A549 (cell line): ENCODE measurements around the gene FAM53B. TPM values are rescaled to one million over a fixed set of nuclear protein-coding genes. Genes with fewer than 3 reads are reported as not detected.

Experiments
- ATAC-seq, 2 experiments: fragments of 200-7000 bp in 1 of 2; fragments of >200 bp in 1 of 2; cut with Nextera tagmentation in 1 of 2; cut with Tn5 transposase in 1 of 2; 3 replicates each; pipeline versions ENCODE4 v1.8.0 to v1.9.1; 2018 to 2020; ENCODE audit warnings: mild to moderate bottlenecking in 1 of 2, moderate library complexity in 1 of 2
- CTCF ChIA-PET: fragments of 300-600 bp; sonication (Branson Sonifier 250); formaldehyde crosslinking; extraction: SDS; loops from one replicate; lab custom pipeline; 2021; ENCODE audit warnings: antibody characterized with exemption, inconsistent platforms; lab: Yijun Ruan, JAX
- POLR2A ChIA-PET: fragments of 350-600 bp; formaldehyde crosslinking; extraction: SDS; loops from one replicate; lab custom pipeline; 2021; ENCODE audit warnings: antibody characterized with exemption, inconsistent platforms; lab: Yijun Ruan, JAX
- DNase-seq, 2 experiments: peaks; one replicate each; pipeline versions ENCODE4 v3.0.0 to v3.0.0-alpha.2; 2011 to 2016; ENCODE audit warnings: low read depth in 1 of 2, low spot score in 1 of 2
- FAIRE-seq: peaks from 2 replicates; lab custom pipeline; 2011; peaks lifted over from hg19 to GRCh38; lab: Jason Lieb, UNC
- H3K27ac ChIP-seq, 2 experiments: fragments of >200 bp; sonication (Bioruptor Twin); formaldehyde crosslinking; 3 replicates each; pipeline ENCODE4 v1.5.1; 2016 to 2017
- H3K4me1 ChIP-seq: fragments of >200 bp; sonication (Bioruptor Twin); formaldehyde crosslinking; 3 replicates; pipeline ENCODE4 v1.6.1; 2016
- H3K4me2 ChIP-seq: fragments of >200 bp; sonication (Bioruptor Twin); formaldehyde crosslinking; 3 replicates; pipeline ENCODE4 v1.6.1; 2016
- H3K4me3 ChIP-seq: fragments of >200 bp; sonication (Bioruptor Twin); formaldehyde crosslinking; 3 replicates; pipeline ENCODE4 v1.5.1; 2016
- H3K9me3 ChIP-seq: fragments of >200 bp; sonication (Bioruptor Twin); formaldehyde crosslinking; 3 replicates; pipeline ENCODE4 v1.6.1; 2016
- BHLHE40 ChIP-seq: IDR thresholded peaks from 2 replicates; pipeline ENCODE4 v1.6.1; 2012; ENCODE audit warnings: low read depth, low read length, inconsistent platforms
- CBX2 ChIP-seq: fragments of 200-600 bp; sonication (generic); IDR thresholded peaks from 2 replicates; pipeline ENCODE4 v1.6.1; 2016; ENCODE audit warnings: low read depth, mild to moderate bottlenecking, borderline replicate concordance
- CEBPB ChIP-seq, 2 experiments: fragments of >200 bp in 1 of 2; sonication (Bioruptor Twin) in 1 of 2; formaldehyde crosslinking in 1 of 2; IDR thresholded peaks; 2 replicates each; pipeline ENCODE4 v1.6.1; 2012 to 2016
- CHD4 ChIP-seq: fragments of 200-600 bp; sonication (generic); IDR thresholded peaks from 2 replicates; pipeline ENCODE4 v1.6.1; 2016; ENCODE audit warnings: antibody characterized with exemption, mild to moderate bottlenecking, borderline replicate concordance
- EHF ChIP-seq: fragments of 250-450 bp; sonication (Bioruptor Pico); IDR thresholded peaks from 2 replicates; pipeline ENCODE4 v1.5.0; 2020; ENCODE audit warnings: mild to moderate bottlenecking
- EHMT2 ChIP-seq: fragments of 200-600 bp; sonication (generic); IDR thresholded peaks from 2 replicates; pipeline ENCODE4 v1.6.1; 2016; ENCODE audit warnings: antibody characterized with exemption, low read depth, mild to moderate bottlenecking, moderate library complexity
- EP300 ChIP-seq, 2 experiments: fragments of >200 bp; sonication (Bioruptor Twin); formaldehyde crosslinking; IDR thresholded peaks; 2 replicates in 1 of 2; 3 replicates in 1 of 2; pipeline ENCODE4 v1.6.1; 2016 to 2017
- ESRRA ChIP-seq: fragments of 150-350 bp; IDR thresholded peaks from 2 replicates; pipeline ENCODE4 v1.6.1; 2014; ENCODE audit warnings: mild to moderate bottlenecking, low read length, borderline replicate concordance
- FOSB ChIP-seq: fragments of 250-450 bp; sonication (Bioruptor Pico); IDR thresholded peaks from 2 replicates; pipeline ENCODE4 v1.5.0; 2020; ENCODE audit warnings: mild to moderate bottlenecking, moderate library complexity
- FOXS1 ChIP-seq: fragments of 250-450 bp; sonication (Bioruptor Pico); IDR thresholded peaks from 2 replicates; pipeline ENCODE4 v1.5.0; 2020; ENCODE audit warnings: mild to moderate bottlenecking, moderate library complexity
- HOXB13 ChIP-seq: fragments of 250-450 bp; sonication (Bioruptor Pico); IDR thresholded peaks from 2 replicates; pipeline ENCODE4 v1.5.0; 2020; ENCODE audit warnings: low read depth, mild to moderate bottlenecking, moderate library complexity
- HOXB5 ChIP-seq: fragments of 250-450 bp; sonication (Bioruptor Pico); IDR thresholded peaks from 2 replicates; pipeline ENCODE4 v1.5.0; 2020; ENCODE audit warnings: mild to moderate bottlenecking, moderate library complexity
- JUN ChIP-seq, 2 experiments: fragments of >200 bp; sonication (Bioruptor Twin); formaldehyde crosslinking; IDR thresholded peaks; 2 replicates in 1 of 2; 3 replicates in 1 of 2; pipeline ENCODE4 v1.6.1; 2016 to 2017
- KDM1A ChIP-seq: fragments of 200-600 bp; sonication (generic); IDR thresholded peaks from 2 replicates; pipeline ENCODE4 v1.6.1; 2016; ENCODE audit warnings: low read depth, mild to moderate bottlenecking
- KDM5A ChIP-seq: fragments of 200-600 bp; sonication (generic); IDR thresholded peaks from 2 replicates; pipeline ENCODE4 v1.6.1; 2016; ENCODE audit warnings: antibody characterized with exemption, mild to moderate bottlenecking
- MAFK ChIP-seq: fragments of 450-650 bp; IDR thresholded peaks from 2 replicates; pipeline ENCODE4 v1.6.1; 2014; ENCODE audit not compliant: partially characterized antibody
- MYC ChIP-seq: IDR thresholded peaks from 2 replicates; pipeline ENCODE4 v1.6.1; 2012; ENCODE audit warnings: mild to moderate bottlenecking, inconsistent platforms, low read length, improper control_type of control experiment, borderline replicate concordance
- NR3C1 ChIP-seq: fragments of >200 bp; sonication (Bioruptor Twin); formaldehyde crosslinking; IDR thresholded peaks from 3 replicates; pipeline ENCODE4 v1.6.1; 2017
- POLR2A ChIP-seq: IDR thresholded peaks from 2 replicates; pipeline ENCODE4 v1.6.1; 2012; ENCODE audit warnings: mild to moderate bottlenecking, low read length
- POLR2AphosphoS2 ChIP-seq: conservative IDR thresholded peaks from 2 replicates; pipeline ENCODE4 v1.6.1; 2012; ENCODE audit warnings: low read length, improper control_type of control experiment, inconsistent platforms
- RAD21 ChIP-seq, 2 experiments: fragments of >200 bp in 1 of 2; sonication (Bioruptor Twin) in 1 of 2; formaldehyde crosslinking in 1 of 2; IDR thresholded peaks in 1 of 2; conservative IDR thresholded peaks in 1 of 2; 2 replicates in 1 of 2; 3 replicates in 1 of 2; pipeline ENCODE4 v1.6.1; 2012 to 2018; ENCODE audit warnings: inconsistent platforms in 1 of 2
- RCOR1 ChIP-seq: fragments of 150-350 bp; IDR thresholded peaks from 2 replicates; pipeline ENCODE4 v1.6.1; 2014; ENCODE audit warnings: antibody characterized with exemption, low read length, low read depth
- RFX5 ChIP-seq: fragments of 450-650 bp; IDR thresholded peaks from 2 replicates; pipeline ENCODE4 v1.7.1; 2014; ENCODE audit warnings: antibody characterized with exemption, mild to moderate bottlenecking, moderate library complexity
- SREBF2 ChIP-seq: fragments of 450-650 bp; IDR thresholded peaks from 2 replicates; pipeline ENCODE4 v1.6.1; 2014; ENCODE audit warnings: mild to moderate bottlenecking, moderate library complexity
- TFCP2L1 ChIP-seq: fragments of 250-450 bp; sonication (Bioruptor Pico); IDR thresholded peaks from 2 replicates; pipeline ENCODE4 v1.5.0; 2021; ENCODE audit warnings: mild to moderate bottlenecking
- TP53 ChIP-seq: fragments of 250-450 bp; sonication (Bioruptor Pico); IDR thresholded peaks from 2 replicates; pipeline ENCODE4 v1.5.0; 2021; ENCODE audit warnings: mild to moderate bottlenecking, moderate library complexity
- ZC3H11A ChIP-seq: fragments of 450-650 bp; IDR thresholded peaks from 2 replicates; pipeline ENCODE4 v1.6.1; 2014; ENCODE audit warnings: antibody characterized with exemption, mild to moderate bottlenecking
- ZNF302 ChIP-seq: fragments of 250-450 bp; sonication (Bioruptor Pico); IDR thresholded peaks from 2 replicates; pipeline ENCODE4 v1.9.0; 2021; ENCODE audit warnings: inconsistent platforms, mild to moderate bottlenecking, moderate library complexity
- WGBS: methylation state at CpG from one replicate; pipeline ENCODE4 v1.1.6; 2017; ENCODE audit errors: missing lambda C conversion rate; 5-methylcytosine and 5-hydroxymethylcytosine counted together
- polyA plus RNA-seq, 4 experiments: library from polyadenylated mRNA; depleted of rRNA in 3 of 4; stranded (reverse); fragments of >200 nt; fragmentation: RNase III in 1 of 4; extraction: RNeasy Plus Mini Kit Qiagen cat#74134 plus additional on column Dnase treatment in 1 of 4; gene quantifications; 2 replicates in 3 of 4; 3 replicates in 1 of 4; pipeline ENCODE4 v1.2.3, GENCODE V29; 2011 to 2017
- TF ChIP-seq, protein P1 (sequence below): fragments of >200 bp; sonication (Bioruptor Twin); formaldehyde crosslinking; IDR thresholded peaks from 2 replicates; pipeline ENCODE4 v1.6.1; 2016
- TF ChIP-seq, protein P2 (sequence below): fragments of 450-650 bp; IDR thresholded peaks from 2 replicates; pipeline ENCODE4 v1.6.1; 2014; ENCODE audit warnings: antibody characterized with exemption
- TF ChIP-seq, protein P3 (sequence below): fragments of 250-450 bp; sonication (Bioruptor Pico); IDR thresholded peaks from 2 replicates; pipeline ENCODE4 v1.5.0; 2020; ENCODE audit warnings: low read depth, mild to moderate bottlenecking, moderate library complexity

The FAM53B gene
- polyA plus RNA-seq, 2 of the 4 experiments (the other 2 are of a cell fraction), result 5.1 to 8.5 TPM

DNA sequence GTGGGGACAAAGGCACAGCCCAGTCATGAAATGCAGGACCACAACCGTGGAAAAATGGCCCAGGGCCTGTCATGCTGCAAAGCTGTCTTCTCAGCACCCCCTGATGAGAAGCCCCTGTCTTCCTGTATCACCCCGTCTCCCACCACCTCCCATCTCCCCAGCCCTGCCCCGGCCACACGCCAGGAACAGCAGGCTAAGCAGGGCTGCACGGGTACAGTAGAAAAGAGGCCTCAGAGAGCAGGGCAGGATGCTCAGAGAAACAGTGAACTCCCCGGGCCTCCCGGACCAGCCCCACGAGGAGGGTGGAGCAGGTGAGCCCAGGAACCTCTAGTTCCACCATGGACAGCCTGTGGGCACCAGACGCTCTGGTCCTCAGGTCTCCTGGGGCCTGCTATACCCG lies 77.7 kb downstream of the FAM53B start:
- ChIA-PET CTCF (interaction anchor here (0.7 to 0.9 kb wide), 2 partner anchors 22 to 28 kb away, joined by 3 read pairs; no protein-coding TSS in a partner anchor), POLR2A (no interaction called here)
- Histone ChIP-seq H3K4me3 (no peak overlapping the region), H3K27ac (no peak overlapping the region), H3K4me2 (no peak overlapping the region; the same call in 2 of the 3 replicates), H3K9me3 (no peaks in the 10 kb centered on the region), H3K4me1 (peaks cover 11% of the 10 kb centered on the region; the same call in 2 of the 3 replicates)
- ATAC-seq (no peak), FAIRE-seq (no peak), DNase-seq (no peak)
- WGBS, result 90% methylated on average over 6 of the region's 10 CpGs
- TF ChIP-seq HOXB5 (CRISPR knock-in tag), result no peak
- TF ChIP-seq MAFK, result no peak
- TF ChIP-seq NR3C1, result no peak
- TF ChIP-seq EHMT2, result no peak
- TF ChIP-seq, protein P1, sequence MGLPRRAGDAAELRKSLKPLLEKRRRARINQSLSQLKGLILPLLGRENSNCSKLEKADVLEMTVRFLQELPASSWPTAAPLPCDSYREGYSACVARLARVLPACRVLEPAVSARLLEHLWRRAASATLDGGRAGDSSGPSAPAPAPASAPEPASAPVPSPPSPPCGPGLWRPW, result no peak
- TF ChIP-seq, protein P2, sequence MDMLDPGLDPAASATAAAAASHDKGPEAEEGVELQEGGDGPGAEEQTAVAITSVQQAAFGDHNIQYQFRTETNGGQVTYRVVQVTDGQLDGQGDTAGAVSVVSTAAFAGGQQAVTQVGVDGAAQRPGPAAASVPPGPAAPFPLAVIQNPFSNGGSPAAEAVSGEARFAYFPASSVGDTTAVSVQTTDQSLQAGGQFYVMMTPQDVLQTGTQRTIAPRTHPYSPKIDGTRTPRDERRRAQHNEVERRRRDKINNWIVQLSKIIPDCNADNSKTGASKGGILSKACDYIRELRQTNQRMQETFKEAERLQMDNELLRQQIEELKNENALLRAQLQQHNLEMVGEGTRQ, result no peak
- TF ChIP-seq ZNF302 (CRISPR knock-in tag), result no peak
- no peak for TF ChIP-seq POLR2AphosphoS2
- TF ChIP-seq FOXS1, result no peak
- no peak for TF ChIP-seq CBX2
- no peak for TF ChIP-seq EHF
- TF ChIP-seq MYC, result no peak
- TF ChIP-seq HOXB13, result no peak
- no peak for TF ChIP-seq POLR2A

DNA sequence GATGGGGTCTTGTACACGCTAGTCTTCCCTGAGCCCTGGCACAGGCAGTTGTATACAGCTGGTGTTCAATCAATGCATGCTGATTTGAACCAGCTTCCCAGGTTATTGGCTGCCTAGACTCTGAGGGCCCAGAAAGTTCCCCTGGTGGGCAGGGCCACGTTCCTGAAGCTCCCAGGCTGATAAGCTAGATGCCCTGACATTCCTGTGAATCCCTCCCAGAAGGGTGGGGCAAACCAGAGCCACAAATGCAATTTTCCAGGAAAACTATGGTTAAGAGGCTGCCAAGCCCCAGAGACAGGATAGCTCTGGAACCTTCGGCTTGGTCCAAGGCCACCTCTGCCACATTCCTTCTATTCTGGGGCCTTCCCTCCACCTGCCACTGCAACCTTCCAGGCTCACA lies 78.2 kb downstream of the FAM53B start:
- DNase-seq (no peak), FAIRE-seq (no peak), ATAC-seq (peak in 1 of 2 experiments; percentile 27; a peak in 3 of 6 replicates)
- H3K27ac ChIP-seq, result no peak overlapping the region
- no peak overlapping the region for H3K4me3 ChIP-seq
- ChIA-PET POLR2A (no interaction called here), CTCF (interaction anchor here (0.9 kb wide), 1 partner anchor 27 kb away, joined by 3 read pairs; no protein-coding TSS in a partner anchor)
- H3K9me3 ChIP-seq, result no peaks in the 10 kb centered on the region
- H3K4me2 ChIP-seq, result peak overlapping the region; percentile 25; the same call in 2 of the 3 replicates
- peaks cover 11% of the 10 kb centered on the region; the same call in 2 of the 3 replicates for H3K4me1 ChIP-seq
- no peak for TF ChIP-seq RCOR1
- TF ChIP-seq CHD4, result no peak
- no peak for TF ChIP-seq ZC3H11A
- no peak for TF ChIP-seq BHLHE40
- WGBS, result 82% methylated on average over 3 of the region's 3 CpGs

DNA sequence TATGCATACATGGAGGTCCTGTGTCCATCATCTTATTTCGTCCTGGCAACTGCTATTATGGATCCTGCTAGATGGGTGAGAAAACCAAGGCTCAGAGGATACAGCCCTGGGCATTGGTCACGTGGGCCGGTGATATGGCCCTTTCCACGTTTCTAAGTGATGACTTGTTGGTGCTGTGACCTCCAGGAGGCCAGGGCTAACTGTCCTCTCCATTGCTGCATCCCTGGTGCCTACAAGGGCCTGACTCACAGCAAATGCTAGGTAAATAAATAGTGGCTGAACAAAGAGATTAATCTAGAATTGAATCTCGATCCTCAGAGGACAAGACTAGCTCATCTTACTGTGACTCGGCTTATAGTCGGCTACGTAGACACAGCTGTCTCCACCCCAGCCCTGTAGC lies 78.6 kb downstream of the FAM53B start:
- POLR2A ChIA-PET, result no interaction called here
- no peak for TF ChIP-seq KDM1A
- no peak for TF ChIP-seq ESRRA
- TF ChIP-seq RAD21 (conservative IDR thresholded peaks at IDR 0.05 in 1 of 2, IDR thresholded peaks at IDR 0.05 in 1 of 2), result no peak
- TF ChIP-seq, all 56 proteins: peak for 0
- Histone ChIP-seq H3K4me1 (peaks cover 11% of the 10 kb centered on the region; the same call in 2 of the 3 replicates), H3K9me3 (no peaks in the 10 kb centered on the region), H3K4me2 (peak overlapping the region; percentile 25; the same call in 2 of the 3 replicates), H3K27ac (no peak overlapping the region), H3K4me3 (no peak overlapping the region)
- DNase-seq (peak in 1 of 2 experiments; percentile 25), FAIRE-seq (no peak), ATAC-seq (peak; percentile 15 to 32; a peak in 4 of 6 replicates)
- 61% methylated on average over 8 of the region's 8 CpGs for WGBS
- CTCF ChIA-PET, result no interaction called here

DNA sequence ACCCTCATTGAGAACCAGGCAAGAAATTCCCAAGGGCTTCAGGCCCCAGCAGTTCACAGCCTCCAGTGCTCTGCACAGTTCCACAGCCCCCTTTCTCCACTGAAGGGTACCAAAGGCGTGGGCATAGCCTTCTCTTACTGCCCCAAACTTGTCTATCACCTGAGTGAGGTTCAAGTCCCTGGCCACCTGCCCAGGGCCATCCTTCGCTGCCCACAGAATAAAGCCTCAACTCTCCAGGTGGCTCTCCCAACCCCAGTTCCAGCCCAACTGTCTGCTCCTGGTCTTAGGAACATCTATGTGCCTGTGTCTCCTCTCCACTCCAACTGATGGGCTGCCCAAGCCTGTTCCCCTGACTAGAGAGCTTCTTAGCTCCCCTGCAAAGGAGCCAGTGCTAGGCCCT lies 79.1 kb downstream of the FAM53B start:
- Histone ChIP-seq H3K4me3 (no peak overlapping the region), H3K9me3 (no peaks in the 10 kb centered on the region), H3K4me2 (no peak overlapping the region), H3K27ac (no peak overlapping the region), H3K4me1 (peaks cover 11% of the 10 kb centered on the region; the same call in 2 of the 3 replicates)
- DNase-seq, result no peak
- 50% methylated on average over 2 of the region's 2 CpGs for WGBS
- TF ChIP-seq TFCP2L1 (CRISPR knock-in tag) (no peak), POLR2A (no peak), FOXS1 (no peak), HOXB5 (CRISPR knock-in tag) (no peak), TP53 (CRISPR knock-in tag) (no peak), EP300 (IDR thresholded peaks at IDR 0.05) (no peak), JUN (IDR thresholded peaks at IDR 0.05) (no peak), SREBF2 (no peak), RFX5 (no peak), HOXB13 (no peak), ZNF302 (CRISPR knock-in tag) (no peak), FOSB (CRISPR knock-in tag) (no peak), KDM5A (no peak), CEBPB (IDR thresholded peaks at IDR 0.05) (no peak), BHLHE40 (no peak)
- TF ChIP-seq, protein P3, sequence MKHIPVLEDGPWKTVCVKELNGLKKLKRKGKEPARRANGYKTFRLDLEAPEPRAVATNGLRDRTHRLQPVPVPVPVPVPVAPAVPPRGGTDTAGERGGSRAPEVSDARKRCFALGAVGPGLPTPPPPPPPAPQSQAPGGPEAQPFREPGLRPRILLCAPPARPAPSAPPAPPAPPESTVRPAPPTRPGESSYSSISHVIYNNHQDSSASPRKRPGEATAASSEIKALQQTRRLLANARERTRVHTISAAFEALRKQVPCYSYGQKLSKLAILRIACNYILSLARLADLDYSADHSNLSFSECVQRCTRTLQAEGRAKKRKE (CRISPR knock-in tag), result no peak
- ATAC-seq, result no peak
- ChIA-PET POLR2A (no interaction called here), CTCF (no interaction called here)
- FAIRE-seq, result no peak
